WERI-Rb-1 (cell line): ENCODE measurements around the gene CACNB1.

Experiments
- DNase-seq: peaks from one replicate; pipeline ENCODE4 v3.0.0-alpha.2; 2020
- H3K27ac ChIP-seq: fragments of 250-450 bp; sonication (Bioruptor Pico); 2 replicates; pipeline ENCODE4 v1.5.1; 2020; ENCODE audit warnings: mild to moderate bottlenecking, moderate library complexity
- H3K27me3 ChIP-seq: fragments of 250-450 bp; sonication (Bioruptor Pico); 2 replicates; pipeline ENCODE4 v1.5.1; 2021; ENCODE audit warnings: mild to moderate bottlenecking, low read depth, moderate library complexity; ENCODE audit not compliant: insufficient read depth, severe bottlenecking
- H3K36me3 ChIP-seq: fragments of 250-450 bp; sonication (Bioruptor Pico); 2 replicates; pipeline ENCODE4 v1.5.1; 2020; ENCODE audit warnings: mild to moderate bottlenecking, moderate library complexity
- H3K4me3 ChIP-seq: 2 replicates; pipeline ENCODE4 v1.5.1; 2011; ENCODE audit warnings: low read depth, mild to moderate bottlenecking, control low read depth, low read length
- H3K9me3 ChIP-seq: fragments of 250-450 bp; sonication (Bioruptor Pico); 2 replicates; pipeline ENCODE4 v1.5.1; 2021; ENCODE audit warnings: mild to moderate bottlenecking, moderate library complexity; ENCODE audit not compliant: severe bottlenecking
- TF ChIP-seq, protein P1 (sequence below): IDR thresholded peaks from 2 replicates; pipeline ENCODE4 v1.5.1; 2011; ENCODE audit warnings: low read depth, mild to moderate bottlenecking, control low read depth, inconsistent platforms, low read length

CACNB1 gene

DNA sequence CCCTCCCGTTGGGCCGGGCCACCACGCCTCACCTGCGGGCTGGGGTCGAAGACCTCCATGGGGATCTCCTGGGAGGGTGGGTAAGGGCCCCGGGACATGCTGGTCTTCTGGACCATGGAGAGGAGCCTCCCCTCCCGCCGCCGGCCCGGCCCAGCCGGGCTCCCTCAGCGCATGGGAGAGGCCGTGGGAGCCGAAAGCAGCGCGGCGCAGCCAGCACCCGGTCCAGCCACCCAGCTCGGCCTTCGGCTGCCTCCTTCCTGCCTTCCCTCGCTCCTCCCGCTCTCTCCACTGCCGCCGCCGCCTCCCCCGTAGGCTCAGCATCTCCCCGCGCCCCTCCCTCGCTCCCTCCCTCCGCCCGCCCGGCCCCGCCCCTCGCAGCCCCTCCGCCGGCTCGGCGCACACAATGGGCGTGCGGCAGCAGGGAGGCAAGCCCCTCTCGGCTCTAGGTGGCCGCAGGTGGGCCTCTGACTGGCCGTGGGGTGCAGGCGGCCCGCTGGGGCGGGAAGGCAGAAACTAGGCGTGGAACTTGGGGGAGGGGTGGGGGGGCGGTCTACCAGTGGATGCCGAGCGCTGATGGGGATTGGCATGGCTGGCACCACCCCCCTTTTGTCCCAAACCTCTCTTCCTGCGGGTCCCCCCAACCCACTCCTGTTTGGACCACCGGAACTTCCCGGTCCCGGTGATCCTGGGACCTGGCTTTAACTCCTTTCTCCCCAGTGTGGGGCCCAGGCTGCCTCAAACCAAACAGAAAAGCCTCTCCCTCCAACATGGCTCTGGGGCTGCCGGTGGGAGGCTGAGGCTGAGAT lies at the start of gene CACNB1:
Gene CACNB1 (minus strand): TSS at position 290 of the 806 bp plus-strand sequence. CDS start 174 bp downstream, at position 116.
- H3K9me3 ChIP-seq: no peaks in the 10 kb centered on the region
- H3K27me3 ChIP-seq: no peaks in the 10 kb centered on the region
- TF ChIP-seq, protein P1, sequence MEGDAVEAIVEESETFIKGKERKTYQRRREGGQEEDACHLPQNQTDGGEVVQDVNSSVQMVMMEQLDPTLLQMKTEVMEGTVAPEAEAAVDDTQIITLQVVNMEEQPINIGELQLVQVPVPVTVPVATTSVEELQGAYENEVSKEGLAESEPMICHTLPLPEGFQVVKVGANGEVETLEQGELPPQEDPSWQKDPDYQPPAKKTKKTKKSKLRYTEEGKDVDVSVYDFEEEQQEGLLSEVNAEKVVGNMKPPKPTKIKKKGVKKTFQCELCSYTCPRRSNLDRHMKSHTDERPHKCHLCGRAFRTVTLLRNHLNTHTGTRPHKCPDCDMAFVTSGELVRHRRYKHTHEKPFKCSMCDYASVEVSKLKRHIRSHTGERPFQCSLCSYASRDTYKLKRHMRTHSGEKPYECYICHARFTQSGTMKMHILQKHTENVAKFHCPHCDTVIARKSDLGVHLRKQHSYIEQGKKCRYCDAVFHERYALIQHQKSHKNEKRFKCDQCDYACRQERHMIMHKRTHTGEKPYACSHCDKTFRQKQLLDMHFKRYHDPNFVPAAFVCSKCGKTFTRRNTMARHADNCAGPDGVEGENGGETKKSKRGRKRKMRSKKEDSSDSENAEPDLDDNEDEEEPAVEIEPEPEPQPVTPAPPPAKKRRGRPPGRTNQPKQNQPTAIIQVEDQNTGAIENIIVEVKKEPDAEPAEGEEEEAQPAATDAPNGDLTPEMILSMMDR: no peak
- peak; percentile 89 for DNase-seq
- peak within 1 kb of the TSS; percentile 77 for H3K4me3 ChIP-seq
- H3K27ac ChIP-seq: peak within 1 kb of the TSS; percentile 69
- H3K36me3 ChIP-seq: peaks cover 26% of the 10 kb centered on the region

DNA sequence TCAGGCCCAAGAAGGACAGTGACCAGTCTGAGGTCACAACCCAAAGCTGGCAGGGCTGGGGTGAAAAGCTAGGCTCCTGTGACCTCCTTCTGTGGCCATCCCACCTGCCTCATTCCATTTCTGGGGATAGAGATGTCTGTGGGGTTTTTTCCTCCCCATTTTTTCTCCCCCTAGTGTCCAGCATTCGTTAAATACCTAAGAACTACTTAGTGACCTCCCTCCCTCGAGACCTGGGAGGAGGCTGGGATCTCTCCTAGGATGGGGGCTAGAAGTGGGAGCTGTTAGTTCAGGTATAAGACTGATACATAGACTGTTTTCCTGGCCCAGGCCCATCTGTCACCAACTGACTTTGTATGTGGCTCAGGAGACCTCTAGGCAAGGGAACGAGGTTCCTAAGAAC lies 48.8 kb upstream of the CACNB1 start:
- DNase-seq: no peak
- H3K36me3 ChIP-seq: no peaks in the 10 kb centered on the region
- H3K27ac ChIP-seq: no peak overlapping the region
- H3K4me3 ChIP-seq: no peak overlapping the region
- no peaks in the 10 kb centered on the region for H3K9me3 ChIP-seq
- TF ChIP-seq, protein P1: 0 out of 2 replicates have a peak, but pooled peaks have one; percentile 9
- H3K27me3 ChIP-seq: no peaks in the 10 kb centered on the region

DNA sequence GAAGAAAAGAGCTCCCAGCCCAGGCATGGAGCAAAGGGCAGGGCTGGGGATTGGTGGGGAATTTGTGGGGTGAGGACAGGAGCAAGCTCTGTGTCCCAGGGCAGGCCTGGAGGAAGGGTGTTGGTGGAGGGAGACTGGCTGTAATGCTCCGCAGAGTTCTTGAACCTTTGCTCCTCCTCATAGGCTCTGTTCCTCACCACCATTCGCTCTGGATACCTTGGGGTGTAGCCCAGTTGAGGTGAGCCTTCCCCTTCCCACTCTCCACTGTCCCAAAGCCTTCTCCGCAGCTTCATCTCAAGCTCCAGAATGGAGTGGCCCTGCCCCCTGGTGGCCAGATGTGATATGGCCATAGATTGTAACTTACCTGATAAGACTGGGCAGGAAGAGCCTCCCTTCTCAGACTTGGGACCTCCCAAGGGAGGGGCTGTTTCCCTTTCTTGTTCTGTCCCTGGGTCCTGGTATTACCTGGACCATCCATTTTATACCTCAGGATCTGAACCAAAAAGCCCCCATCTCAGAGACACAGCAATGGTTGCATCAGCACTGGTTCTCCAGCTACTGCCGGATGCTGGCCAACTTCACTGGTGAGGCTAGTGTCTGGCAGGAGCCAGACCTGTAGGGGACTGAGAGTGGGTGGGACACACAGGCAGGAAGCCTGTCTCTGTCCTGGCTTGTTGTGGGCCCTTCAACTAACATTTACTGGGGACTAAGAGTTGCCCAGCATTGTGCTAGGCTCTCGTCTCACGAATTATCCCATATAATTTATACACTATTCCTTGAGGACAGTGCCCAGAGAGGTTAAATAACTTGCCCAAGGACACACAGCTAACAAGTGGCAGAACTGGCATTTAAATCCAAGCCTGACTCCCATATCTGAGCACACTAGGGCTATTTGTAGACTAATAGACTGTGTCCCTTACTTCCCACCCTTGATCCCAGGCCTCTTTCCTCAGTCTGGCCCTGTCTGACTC lies 47.4 kb upstream of the CACNB1 start:
- Histone ChIP-seq H3K27ac (no peak overlapping the region), H3K4me3 (no peak overlapping the region), H3K27me3 (no peaks in the 10 kb centered on the region), H3K9me3 (no peaks in the 10 kb centered on the region), H3K36me3 (no peaks in the 10 kb centered on the region)
- peak; percentile 89 for DNase-seq
- TF ChIP-seq, protein P1: peak; percentile 91

DNA sequence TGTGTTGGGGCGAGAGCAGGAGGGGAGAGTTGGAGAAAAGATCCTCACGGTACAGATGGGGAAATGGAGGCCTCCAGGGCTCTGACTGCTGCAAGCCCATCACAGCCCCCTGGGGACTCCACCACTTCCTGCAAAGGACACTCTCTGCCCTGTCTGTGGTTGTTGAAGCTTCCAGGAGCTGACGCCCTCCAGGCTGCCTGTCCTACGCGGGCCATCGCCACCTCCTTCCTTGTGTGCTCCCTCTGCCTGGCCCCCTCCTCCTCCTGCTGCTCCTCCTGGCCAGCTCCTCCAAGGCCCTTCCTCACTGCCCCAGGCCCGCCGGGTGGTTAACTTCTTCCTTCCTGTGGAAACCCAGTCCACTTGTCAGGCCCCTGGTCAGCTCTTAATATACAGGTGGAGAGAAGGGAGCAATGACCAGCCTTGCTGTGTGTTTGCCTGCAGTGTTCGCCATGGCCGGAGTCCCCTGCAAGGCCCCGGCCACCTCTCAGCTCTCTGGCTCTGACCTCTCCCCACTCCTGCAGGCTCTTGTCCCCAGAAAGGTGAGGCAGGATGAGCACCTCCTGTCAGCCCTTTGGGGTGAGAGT lies 46.6 kb upstream of the CACNB1 start:
- TF ChIP-seq, protein P1: no peak
- H3K27me3 ChIP-seq: no peaks in the 10 kb centered on the region
- no peak overlapping the region for H3K27ac ChIP-seq
- H3K36me3 ChIP-seq: no peaks in the 10 kb centered on the region
- no peak overlapping the region for H3K4me3 ChIP-seq
- no peaks in the 10 kb centered on the region for H3K9me3 ChIP-seq
- DNase-seq: no peak

DNA sequence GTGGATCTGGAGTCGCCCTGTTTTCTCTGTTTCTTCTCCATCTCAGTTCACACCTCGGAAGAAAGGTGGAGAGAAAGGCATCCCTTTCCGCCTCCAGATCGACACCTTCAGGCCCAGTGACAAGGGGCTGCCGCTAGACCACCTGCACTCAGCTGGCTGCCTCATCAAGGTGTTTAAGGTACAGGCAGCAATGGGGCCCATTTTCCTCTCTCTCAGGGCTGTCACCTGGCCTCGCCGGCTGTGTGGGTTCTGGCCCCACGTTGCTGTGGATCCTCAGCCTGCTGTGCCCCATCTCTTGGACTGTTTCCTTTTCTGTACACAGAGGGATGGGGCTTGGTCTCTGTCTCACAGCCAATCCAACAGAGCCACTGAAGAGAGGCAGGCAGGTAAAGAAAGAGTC lies 45.7 kb upstream of the CACNB1 start:
- H3K27ac ChIP-seq: no peak overlapping the region
- H3K9me3 ChIP-seq: no peaks in the 10 kb centered on the region
- H3K4me3 ChIP-seq: no peak overlapping the region
- no peak for DNase-seq
- H3K27me3 ChIP-seq: no peaks in the 10 kb centered on the region
- H3K36me3 ChIP-seq: no peaks in the 10 kb centered on the region
- TF ChIP-seq, protein P1: no peak
